GM20000 (cell line): ENCODE results near the gene GTSE1.
A peak's percentile ranks its signal among the peaks of the same experiment; 100 is the strongest.

Experiments
- DNase-seq: peaks from one replicate; pipeline ENCODE4 v3.0.0; 2012; ENCODE audit warnings: low spot score
- CTCF ChIP-seq: IDR thresholded peaks from 2 replicates; pipeline ENCODE4 v1.5.1; 2012; ENCODE audit warnings: mild to moderate bottlenecking, control low read depth; ENCODE audit errors: extremely low read depth, missing control alignments

GTSE1 gene

GRCh38 chr22:46296257-46297150 is at the start of gene GTSE1:
Gene GTSE1, plus strand, starts transcription at chr22:46296870. Its CDS starts 531 bp downstream, at chr22:46297401.
- DNase-seq = peak; percentile 99
- TF ChIP-seq CTCF = no peak

- no peak for DNase-seq
Measured at GRCh38 chr22:46247443-46247975, 49.2 kb upstream of the GTSE1 start.

GRCh38 chr22:46250035-46250782 is 46.5 kb upstream of the GTSE1 start, which contains the start of gene CDPF1:
Gene CDPF1, minus strand, starts transcription at chr22:46250293. Its CDS starts 2,009 bp downstream, at chr22:46248284.
- TF ChIP-seq CTCF = no peak
- peak; percentile 98 for DNase-seq

More at GRCh38 chr22:46247443-46247975, 49.2 kb upstream of the GTSE1 start:
- no peak for TF ChIP-seq CTCF

GRCh38 chr22:46250783-46251125 is 45.9 kb upstream of the GTSE1 start:
- TF ChIP-seq CTCF = no peak
- peak; percentile 42 for DNase-seq

GRCh38 chr22:46251266-46251665 is 45.4 kb upstream of the GTSE1 start:
- DNase-seq = no peak
- no peak for TF ChIP-seq CTCF

- no peak for TF ChIP-seq CTCF
- no peak for DNase-seq
Measured at GRCh38 chr22:46251816-46252380, 44.8 kb upstream of the GTSE1 start.
